B cell (primary cell): Measurements from ENCODE around the gene C11orf91. TPM values are rescaled to one million over a fixed set of nuclear protein-coding genes. Genes with fewer than 3 reads are reported as not detected.

Experiments used
- ATAC-seq: fragments of 200-7000 bp; cut with Tn5 transposase; one replicate; pipeline ENCODE4 v1.10.0; 2021; ENCODE audit warnings: low read depth, mild to moderate bottlenecking, moderate number of reproducible peaks, moderate library complexity
- CTCF ChIA-PET: fragments of 350-600 bp; sonication (Branson Sonifier 250); formaldehyde crosslinking; loops from one replicate; lab custom pipeline; 2021; ENCODE audit warnings: antibody characterized with exemption, inconsistent platforms; lab: Charles Lee
- POLR2A ChIA-PET: fragments of 350-600 bp; sonication (Branson Sonifier 250); formaldehyde crosslinking; loops from one replicate; lab custom pipeline; 2021; ENCODE audit warnings: antibody characterized with exemption; lab: Charles Lee
- DNase-seq: peaks from one replicate; pipeline ENCODE4 v3.0.0; 2013
- H2AFZ ChIP-seq: 2 replicates; pipeline ENCODE4 v1.6.1; 2012; ENCODE audit warnings: mild to moderate bottlenecking, low read depth, low read length; ENCODE audit not compliant: insufficient read depth, poor library complexity, severe bottlenecking
- H3K27ac ChIP-seq, 2 donors: 1 replicate in 1 of 2; 2 replicates in 1 of 2; pipeline ENCODE4 v1.5.1; 2012 to 2013; ENCODE audit warnings: low read length in 2 of 2, mild to moderate bottlenecking in 2 of 2, moderate library complexity in 1 of 2
- H3K27me3 ChIP-seq, 4 experiments: fragments of 200-600 bp in 1 of 4; sonication (generic) in 1 of 4; replicated peaks in 1 of 4; 1 replicate in 2 of 4; 2 replicates in 2 of 4; pipeline versions ENCODE4 v1.6.1 to v1.7.0; 2013 to 2016; ENCODE audit warnings: low read length in 3 of 4, mild to moderate bottlenecking in 2 of 4, mixed read lengths in 1 of 4, moderate library complexity in 1 of 4; ENCODE audit not compliant: insufficient read depth in 4 of 4, control insufficient read depth in 3 of 4; ENCODE audit errors: control extremely low read depth in 1 of 4
- H3K36me3 ChIP-seq, 2 experiments: replicated peaks in 1 of 2; 1 replicate in 1 of 2; 2 replicates in 1 of 2; pipeline versions ENCODE4 v1.6.1 to v1.7.1; 2013; ENCODE audit warnings: low read length in 1 of 2; ENCODE audit not compliant: insufficient read depth in 2 of 2, control insufficient read depth in 1 of 2; ENCODE audit errors: control extremely low read depth in 1 of 2, extremely low read depth in 1 of 2
- H3K4me1 ChIP-seq, 2 donors: fragments of 200-600 bp in 1 of 2; sonication (generic) in 1 of 2; 1 replicate in 1 of 2; 2 replicates in 1 of 2; pipeline versions ENCODE4 v1.5.1 to v1.6.1; 2013 to 2017; ENCODE audit warnings: low read length in 2 of 2; ENCODE audit not compliant: control insufficient read depth in 2 of 2, insufficient read depth in 2 of 2
- H3K4me2 ChIP-seq: replicated peaks from 2 replicates; pipeline ENCODE3; 2012; ENCODE audit warnings: mild to moderate bottlenecking, low read depth, low read length; ENCODE audit not compliant: poor library complexity, severe bottlenecking
- H3K4me3 ChIP-seq, 5 experiments: fragments of 200-600 bp in 1 of 5; sonication (generic) in 1 of 5; 1 replicate in 3 of 5; 2 replicates in 2 of 5; pipeline versions ENCODE4 v1.5.1 to v1.7.0; 2011 to 2016; ENCODE audit warnings: low read length in 4 of 5, mild to moderate bottlenecking in 4 of 5, low read depth in 2 of 5, control low read depth in 1 of 5, moderate library complexity in 1 of 5; ENCODE audit not compliant: insufficient read depth in 1 of 5; ENCODE audit errors: control extremely low read depth in 1 of 5, extremely low read depth in 1 of 5
- H3K79me2 ChIP-seq: fragments of 200-600 bp; sonication (generic); one replicate; pipeline ENCODE4 v1.6.0; 2016; ENCODE audit warnings: low read length; ENCODE audit not compliant: control insufficient read depth, insufficient read depth
- H3K9ac ChIP-seq: fragments of 200-600 bp; sonication (generic); 2 replicates; pipeline ENCODE4 v1.6.1; 2017; ENCODE audit warnings: mild to moderate bottlenecking, low read length, moderate library complexity
- H3K9me3 ChIP-seq, 3 donors: one replicate each; pipeline versions ENCODE4 v1.6.1 to v1.7.1; 2013; ENCODE audit warnings: low read length in 2 of 3; ENCODE audit not compliant: control insufficient read depth in 2 of 3, insufficient read depth in 1 of 3; ENCODE audit errors: control extremely low read depth in 1 of 3
- H4K20me1 ChIP-seq: 2 replicates; pipeline ENCODE4 v1.6.0; 2012; ENCODE audit warnings: mild to moderate bottlenecking, low read length; ENCODE audit not compliant: insufficient read depth, control insufficient read depth, poor library complexity, severe bottlenecking
- H3K27ac Mint-ChIP-seq: one replicate; pipeline ENCODE4 v1.8.0; 2021; ENCODE audit warnings: mixed read lengths
- H3K27me3 Mint-ChIP-seq: one replicate; pipeline ENCODE4 v1.8.0; 2021; ENCODE audit warnings: mixed read lengths
- H3K4me1 Mint-ChIP-seq: one replicate; pipeline ENCODE4 v1.8.0; 2021; ENCODE audit warnings: mixed read lengths
- H3K4me3 Mint-ChIP-seq: one replicate; pipeline ENCODE4 v1.8.0; 2021; ENCODE audit warnings: mixed read lengths
- H3K9me3 Mint-ChIP-seq: one replicate; pipeline ENCODE4 v1.8.0; 2022; ENCODE audit warnings: mixed read lengths; ENCODE audit not compliant: insufficient read depth
- CTCF ChIP-seq: fragments of 200-600 bp; IDR thresholded peaks from one replicate; pipeline ENCODE4 v1.8.0; 2022; ENCODE audit warnings: antibody characterized with exemption, mild to moderate bottlenecking
- EZH2 ChIP-seq: IDR thresholded peaks from 2 replicates; pipeline ENCODE4 v1.6.1; 2012; ENCODE audit warnings: borderline replicate concordance, low read depth, mild to moderate bottlenecking, moderate library complexity, low read length; ENCODE audit not compliant: insufficient read depth, poor library complexity, severe bottlenecking
- WGBS: methylation state at CpG from one replicate; pipeline ENCODE4 v1.1.5; 2013; ENCODE audit warnings: missing lambda C conversion rate; ENCODE audit not compliant: insufficient coverage; 5-methylcytosine and 5-hydroxymethylcytosine counted together
- intact Hi-C: fragments of 100-400 bp; cut with micrococcal nuclease; formaldehyde crosslinking; loops from one replicate; pipeline ENCODE4 v1.10.0; 2022
- polyA plus RNA-seq: library from polyadenylated mRNA; depleted of rRNA; stranded (reverse); fragments of >200 nt; gene quantifications from 2 replicates; pipeline ENCODE4 v1.2.3, GENCODE V29; 2012
- total RNA-seq, 2 donors: library from RNA; stranded (reverse); fragments of 120-200 nt in 1 of 2; gene quantifications; 1 replicate in 1 of 2; 2 replicates in 1 of 2; pipeline versions ENCODE4 v1.2.3 to v1.2.4, GENCODE V29; 2013 to 2022

C11orf91 gene
- total and polyA plus RNA-seq, 2 donors (not counting 1 experiment from before 2014, with no cell fraction given), result not detected

DNA sequence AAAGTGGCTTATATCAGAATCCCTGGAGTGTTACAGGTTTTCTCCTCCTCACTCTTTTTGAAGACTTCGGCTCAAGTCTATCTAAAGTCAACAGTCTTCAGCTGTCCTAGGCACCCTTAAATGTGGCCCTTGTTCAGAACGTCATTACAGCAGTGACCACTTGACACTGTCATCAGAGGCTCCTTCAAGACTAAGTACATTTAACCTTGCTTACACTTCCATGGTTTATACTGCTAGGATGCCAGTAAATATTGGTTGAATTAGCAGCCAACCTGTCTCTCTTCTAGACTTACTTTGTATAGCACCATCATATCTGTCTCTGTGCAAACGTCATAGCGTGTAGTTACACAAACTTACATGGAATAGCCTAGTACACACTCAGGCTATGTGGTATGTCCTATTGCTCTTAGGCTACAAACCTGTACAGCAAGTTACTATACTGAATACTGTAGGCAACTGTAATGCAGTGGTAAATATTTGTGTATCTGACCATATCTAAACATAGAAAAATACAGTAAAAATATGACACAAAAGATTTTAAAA is 13.3 kb upstream of the C11orf91 start:
- ChIA-PET POLR2A (no interaction called here), CTCF (interaction anchor here (1.1 to 2.1 kb wide), 2 partner anchors 28 to 115 kb away, joined by 3 to 12 read pairs; no protein-coding TSS in a partner anchor)
- H3K27ac ChIP-seq, result no peak overlapping the region
- no peaks in the 10 kb centered on the region for H3K4me1 ChIP-seq
- H4K20me1 ChIP-seq, result no peaks in the 10 kb centered on the region
- H3K9ac ChIP-seq, result no peak overlapping the region
- H3K4me2 ChIP-seq, result no peak overlapping the region
- Mint-ChIP-seq H3K9me3 (no peaks in the 10 kb centered on the region), H3K27ac (no peak overlapping the region), H3K4me1 (no peaks in the 10 kb centered on the region), H3K27me3 (no peaks in the 10 kb centered on the region), H3K4me3 (no peak overlapping the region)
- DNase-seq, result no peak
- peaks cover 0 to 9% of the 10 kb centered on the region in 2 experiments for H3K36me3 ChIP-seq
- no peaks in the 10 kb centered on the region for H3K79me2 ChIP-seq
- no peaks in the 10 kb centered on the region for H3K9me3 ChIP-seq
- no peak overlapping the region for H3K4me3 ChIP-seq
- ATAC-seq, result no peak
- intact Hi-C loops, result no loop called here
- 100% methylated on average over 1 of the region's 4 CpGs for WGBS
- TF ChIP-seq CTCF, result no peak
- TF ChIP-seq EZH2, result no peak
- H2AFZ ChIP-seq, result no peak overlapping the region
- H3K27me3 ChIP-seq, result no peaks in the 10 kb centered on the region

- H3K27ac Mint-ChIP-seq, result no peak overlapping the region
- TF ChIP-seq EZH2 (no peak), CTCF (no peak)
- intact Hi-C loops, result no loop called here
- WGBS, result 100% methylated on average over 1 of the region's 5 CpGs
- Histone ChIP-seq H3K9me3 (no peaks in the 10 kb centered on the region), H3K27me3 (no peaks in the 10 kb centered on the region), H3K4me1 (no peaks in the 10 kb centered on the region), H3K27ac (no peak overlapping the region), H4K20me1 (no peaks in the 10 kb centered on the region), H2AFZ (no peak overlapping the region), H3K36me3 (peaks cover 0 to 9% of the 10 kb centered on the region in 2 experiments), H3K4me2 (no peak overlapping the region), H3K9ac (no peak overlapping the region), H3K79me2 (no peaks in the 10 kb centered on the region), H3K4me3 (no peak overlapping the region)
- H3K27me3 Mint-ChIP-seq, result no peaks in the 10 kb centered on the region
- no peaks in the 10 kb centered on the region for H3K9me3 Mint-ChIP-seq
- DNase-seq (no peak), ATAC-seq (no peak)
- CTCF ChIA-PET, result interaction anchor here (2.1 kb wide), 1 partner anchor 29 kb away, joined by 12 read pairs; no protein-coding TSS in a partner anchor
- no peak overlapping the region for H3K4me3 Mint-ChIP-seq
- POLR2A ChIA-PET, result no interaction called here
- H3K4me1 Mint-ChIP-seq, result no peaks in the 10 kb centered on the region
Observed at GRCh38 chr11:33713151-33713855, 12.7 kb upstream of the C11orf91 start.
